Nephron progenitor cell (in vitro differentiated cells): ENCODE data around the gene BBS10.
"Not testable (repeated sequence)": the region's sequence is repeated elsewhere in the genome, so short reads cannot be mapped to it uniquely, and the experiment has no call there.

ENCODE experiments used
- DNase-seq: peaks from one replicate; pipeline ENCODE4 v3.0.0; 2021
- H3K27ac Mint-ChIP-seq: 2 replicates; pipeline ENCODE4 v1.8.0; 2021; ENCODE audit warnings: mild to moderate bottlenecking, moderate library complexity, mixed read lengths
- H3K27me3 Mint-ChIP-seq: 2 replicates; pipeline ENCODE4 v1.8.0; 2021; ENCODE audit warnings: mild to moderate bottlenecking, low read depth, mixed read lengths; ENCODE audit not compliant: poor library complexity
- H3K36me3 Mint-ChIP-seq: 2 replicates; pipeline ENCODE4 v1.8.0; 2021; ENCODE audit warnings: low read depth, mixed read lengths
- H3K4me1 Mint-ChIP-seq: 2 replicates; pipeline ENCODE4 v1.8.0; 2021; ENCODE audit warnings: mixed read lengths
- H3K4me3 Mint-ChIP-seq: 2 replicates; pipeline ENCODE4 v1.8.0; 2021; ENCODE audit warnings: mild to moderate bottlenecking, moderate library complexity, mixed read lengths
- H3K9me3 Mint-ChIP-seq: 2 replicates; pipeline ENCODE4 v1.8.0; 2021; ENCODE audit warnings: mild to moderate bottlenecking, moderate library complexity, mixed read lengths
- CTCF ChIP-seq: fragments of 200-600 bp; sonication (generic); IDR thresholded peaks from 2 replicates; pipeline ENCODE4 v1.5.0; 2021; ENCODE audit warnings: antibody characterized with exemption

BBS10 gene

DNA sequence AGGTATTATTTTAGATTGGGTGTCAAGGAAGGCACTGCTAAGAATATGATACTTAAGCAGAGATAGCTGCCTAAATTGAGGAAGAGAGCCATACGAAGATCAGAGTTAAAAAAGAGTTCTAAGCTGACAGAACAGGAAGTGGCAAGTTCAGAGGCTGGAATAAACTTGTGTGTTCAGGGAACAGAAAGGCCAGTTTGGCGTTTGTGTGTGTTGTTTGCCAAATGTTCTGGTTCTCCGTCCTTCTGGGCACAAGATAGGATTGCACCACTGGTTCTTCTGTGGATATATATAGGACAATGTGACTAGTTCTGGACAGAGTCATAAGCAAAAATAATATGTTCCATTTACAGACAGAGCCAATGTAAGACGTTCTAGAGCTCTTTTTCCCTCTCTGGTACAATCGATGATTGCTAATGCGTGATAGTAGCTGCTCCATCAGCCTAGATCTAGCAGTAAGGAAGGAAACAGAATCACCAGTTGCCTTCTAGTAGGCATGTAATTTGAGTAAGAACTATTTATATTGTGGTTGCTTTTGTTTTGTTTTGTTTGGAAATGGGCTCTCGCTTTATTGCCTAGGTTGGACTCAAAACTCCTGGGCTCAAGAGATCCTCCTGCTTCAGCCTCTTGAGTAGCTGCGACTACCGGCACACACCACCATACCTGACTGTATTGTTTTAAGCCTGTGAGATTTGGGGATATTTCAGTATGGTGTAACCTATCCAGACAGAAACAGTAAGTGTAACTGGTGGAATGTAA is 7.4 kb downstream of the BBS10 start:
- Mint-ChIP-seq H3K27ac (no peak overlapping the region), H3K9me3 (no peaks in the 10 kb centered on the region), H3K4me3 (no peak overlapping the region), H3K4me1 (no peaks in the 10 kb centered on the region), H3K27me3 (no peaks in the 10 kb centered on the region), H3K36me3 (no peaks in the 10 kb centered on the region)
- TF ChIP-seq CTCF = no peak
- no peak for DNase-seq

- no peaks in the 10 kb centered on the region for H3K9me3 Mint-ChIP-seq
- no peaks in the 10 kb centered on the region for H3K36me3 Mint-ChIP-seq
- H3K4me3 Mint-ChIP-seq = no peak overlapping the region
- no peaks in the 10 kb centered on the region for H3K4me1 Mint-ChIP-seq
- no peaks in the 10 kb centered on the region for H3K27me3 Mint-ChIP-seq
- TF ChIP-seq CTCF = no peak
- H3K27ac Mint-ChIP-seq = no peak overlapping the region
- no peak for DNase-seq
Measured at GRCh38 chr12:76337583-76337982, 10.6 kb downstream of the BBS10 start.

DNA sequence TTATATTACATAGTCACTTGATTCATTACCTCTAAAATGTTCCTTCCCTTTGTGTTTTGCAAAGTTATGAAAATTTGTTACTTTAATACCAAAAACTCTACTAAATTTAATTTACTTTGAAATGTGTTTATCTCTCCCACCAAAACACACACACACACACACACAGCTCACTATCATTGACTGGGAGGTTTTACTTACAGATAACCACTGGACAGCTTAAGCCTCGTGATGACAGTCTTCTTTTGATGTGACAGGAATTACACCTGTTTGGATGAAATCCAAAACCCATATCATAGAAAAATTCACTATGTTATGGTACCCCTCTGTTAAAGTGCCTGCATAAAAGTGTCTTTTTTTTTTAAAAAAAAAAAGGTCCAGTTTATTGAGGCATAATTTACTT is 15.6 kb downstream of the BBS10 start:
- no peak for TF ChIP-seq CTCF
- no peaks in the 10 kb centered on the region for H3K36me3 Mint-ChIP-seq
- no peak overlapping the region for H3K27ac Mint-ChIP-seq
- no peaks in the 10 kb centered on the region for H3K27me3 Mint-ChIP-seq
- no peaks in the 10 kb centered on the region for H3K4me1 Mint-ChIP-seq
- H3K9me3 Mint-ChIP-seq = peaks cover 10% of the 10 kb centered on the region
- DNase-seq = no peak
- H3K4me3 Mint-ChIP-seq = no peak overlapping the region

- no peak overlapping the region for H3K27ac Mint-ChIP-seq
Measured at GRCh38 chr12:76329606-76330005, 18.6 kb downstream of the BBS10 start.

GRCh38 chr12:76329159-76329558 is 19.1 kb downstream of the BBS10 start:
- DNase-seq = no peak
- Mint-ChIP-seq H3K27me3 (no peaks in the 10 kb centered on the region), H3K36me3 (no peaks in the 10 kb centered on the region), H3K27ac (no peak overlapping the region), H3K4me1 (no peaks in the 10 kb centered on the region), H3K9me3 (peaks cover 28% of the 10 kb centered on the region), H3K4me3 (no peak overlapping the region)
- TF ChIP-seq CTCF = no peak

More at GRCh38 chr12:76329606-76330005, 18.6 kb downstream of the BBS10 start:
- no peak for TF ChIP-seq CTCF
- Mint-ChIP-seq H3K36me3 (no peaks in the 10 kb centered on the region), H3K9me3 (peaks cover 28% of the 10 kb centered on the region), H3K27me3 (no peaks in the 10 kb centered on the region), H3K4me3 (no peak overlapping the region), H3K4me1 (no peaks in the 10 kb centered on the region)
- no peak for DNase-seq

DNA sequence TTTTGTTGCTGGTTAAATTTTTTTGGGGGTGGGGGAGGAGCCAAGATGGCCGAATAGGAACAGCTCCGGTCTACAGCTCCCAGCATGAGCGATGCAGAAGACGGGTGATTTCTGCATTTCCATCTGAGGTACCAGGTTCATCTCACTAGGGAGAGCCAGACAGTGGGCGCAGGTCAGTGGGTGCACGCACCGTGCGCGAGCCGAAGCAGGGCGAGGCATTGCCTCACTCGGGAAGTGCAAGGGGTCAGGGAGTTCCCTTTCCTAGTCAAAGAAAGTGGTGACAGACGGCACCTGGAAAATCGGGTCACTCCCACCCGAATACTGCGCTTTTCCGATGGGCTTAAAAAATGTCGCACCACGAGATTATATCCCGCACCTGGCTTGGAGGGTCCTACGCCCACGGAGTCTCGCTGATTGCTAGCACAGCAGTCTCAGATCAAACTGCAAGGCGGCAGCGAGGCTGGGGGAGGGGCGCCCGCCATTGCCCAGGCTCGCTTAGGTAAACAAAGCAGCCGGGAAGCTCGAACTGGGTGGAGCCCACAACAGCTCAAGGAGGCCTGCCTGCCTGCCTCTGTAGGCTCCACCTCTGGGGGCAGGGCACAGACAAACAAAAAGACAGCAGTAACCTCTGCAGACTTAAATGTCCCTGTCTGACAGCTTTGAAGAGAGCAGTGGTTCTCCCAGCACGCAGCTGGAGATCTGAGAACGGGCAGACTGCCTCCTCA is 28.5 kb downstream of the BBS10 start:
- H3K27ac Mint-ChIP-seq = peak overlapping the region; percentile 69
- H3K36me3 Mint-ChIP-seq = peaks cover 15% of the 10 kb centered on the region

More for the DNA sequence above, 28.5 kb downstream of the BBS10 start:
- DNase-seq, H3K27me3 Mint-ChIP-seq, H3K4me1 Mint-ChIP-seq: not testable (repeated sequence)
- Mint-ChIP-seq H3K4me3 (peak overlapping the region; percentile 64), H3K9me3 (peaks cover 39% of the 10 kb centered on the region)
